Stomach (tissue), 9 donors: Measurements from ENCODE around the gene RAPGEF3. TPM values are rescaled to one million over a fixed set of nuclear protein-coding genes. Genes with fewer than 3 reads are reported as not detected.

Source experiments
- DNase-seq, 2 donors: peaks; one replicate each; pipeline versions ENCODE4 v3.0.0 to v3.0.0-alpha.2; 2013 to 2019
- H3K27ac ChIP-seq, 5 donors: fragments of 200-600 bp in 4 of 5; sonication (generic) in 4 of 5; one replicate each; pipeline ENCODE4 v1.5.1; 2013 to 2019; ENCODE audit warnings: mild to moderate bottlenecking in 1 of 5, moderate library complexity in 1 of 5
- H3K27me3 ChIP-seq, 3 donors: fragments of 200-600 bp; sonication (generic); one replicate each; pipeline ENCODE4 v1.5.1; 2017 to 2019; ENCODE audit warnings: mixed run types in 1 of 3
- H3K36me3 ChIP-seq, 4 donors: fragments of 200-600 bp; sonication (generic); 1 replicate in 3 of 4; 2 replicates in 1 of 4; pipeline ENCODE4 v1.5.1; 2016 to 2019
- H3K4me1 ChIP-seq, 4 donors: fragments of 200-600 bp; sonication (generic); one replicate each; pipeline ENCODE4 v1.5.1; 2016 to 2019
- H3K4me3 ChIP-seq, 4 donors: fragments of 200-600 bp; sonication (generic) in 3 of 4; one replicate each; pipeline ENCODE4 v1.5.1; 2016 to 2019; ENCODE audit warnings: mild to moderate bottlenecking in 1 of 4
- H3K9me3 ChIP-seq, 4 donors: fragments of 200-600 bp; sonication (generic); one replicate each; pipeline ENCODE4 v1.5.1; 2016 to 2019
- CTCF ChIP-seq, 7 experiments: fragments of 450-650 bp in 4 of 7; fragments of 200-600 bp in 3 of 7; sonication (generic) in 3 of 7; IDR thresholded peaks; one replicate each; pipeline ENCODE4 v1.5.1; 2016 to 2019; ENCODE audit warnings: antibody characterized with exemption in 7 of 7, control low read depth in 2 of 7, mild to moderate bottlenecking in 1 of 7
- EP300 ChIP-seq: sonication (generic); formaldehyde crosslinking; IDR thresholded peaks from one replicate; pipeline ENCODE4 v1.6.1; 2017; ENCODE audit warnings: antibody characterized with exemption
- POLR2A ChIP-seq, 4 donors: fragments of 450-650 bp; IDR thresholded peaks; one replicate each; pipeline ENCODE4 v1.6.1; 2016; ENCODE audit warnings: antibody characterized with exemption in 4 of 4, control low read depth in 2 of 4, mild to moderate bottlenecking in 1 of 4, moderate library complexity in 1 of 4
- POLR2AphosphoS5 ChIP-seq, 3 donors: sonication (generic); formaldehyde crosslinking; IDR thresholded peaks; one replicate each; pipeline ENCODE4 v1.6.1; 2016; ENCODE audit warnings: antibody characterized with exemption in 3 of 3
- WGBS, 5 donors: extraction: QIAGEN DNeasy Blood & Tissue Kit in 3 of 5; methylation state at CpG; one replicate each; pipeline versions ENCODE4 v1.1.5 to v1.1.7; 2013 to 2018; 5-methylcytosine and 5-hydroxymethylcytosine counted together
- intact Hi-C: fragments of 100-400 bp; cut with DNase I; formaldehyde crosslinking; loops from one replicate; pipeline ENCODE4 v1.15.1; 2023; ENCODE audit warnings: low total_unique reads
- polyA plus RNA-seq, 3 donors: library from polyadenylated mRNA; stranded (reverse); fragments of 200-250 nt; gene quantifications; one replicate each; pipeline ENCODE4 v1.2.3, GENCODE V29; 2013
- total RNA-seq, 5 donors: library from RNA; depleted of rRNA; stranded (reverse); fragments of >200 nt; gene quantifications; one replicate each; pipeline versions ENCODE4 v1.1.0 to v1.2.3, GENCODE V29; 2014 to 2016
- donor health status: healthy with polysubstance abuse.
- donor health status: Bipolar disorder and iron deficiency.
- donor health status: healthy.

Gene RAPGEF3
- total and polyA plus RNA-seq, 8 donors, result 15.9 to 114 (median 23.9) TPM

- peaks cover 82 to 100% (median 99%) of the 10 kb centered on the region in 4 donors for H3K36me3 ChIP-seq
- WGBS, 5 donors, result 75 to 86% (median 79%) methylated on average over 9 to 11 of the region's 11 CpGs
- no peaks in the 10 kb centered on the region for H3K9me3 ChIP-seq
- intact Hi-C loops, result no loop called here
- no peak for DNase-seq
- TF ChIP-seq POLR2AphosphoS5 (IDR thresholded peaks at IDR 0.05) (no peak), CTCF (IDR thresholded peaks at IDR 0.05) (no peak), EP300 (no peak), POLR2A (IDR thresholded peaks at IDR 0.05) (no peak)
- peaks cover 0 to 32% (median 10%) of the 10 kb centered on the region in 4 donors for H3K4me1 ChIP-seq
- peak overlapping the region in 3 of 5 donors; percentile 52 to 61 (median 54) for H3K27ac ChIP-seq
- no peaks in the 10 kb centered on the region for H3K27me3 ChIP-seq
- no peak overlapping the region for H3K4me3 ChIP-seq
Measured at GRCh38 chr12:47785887-47786661, 27.4 kb upstream of the RAPGEF3 start.

DNA sequence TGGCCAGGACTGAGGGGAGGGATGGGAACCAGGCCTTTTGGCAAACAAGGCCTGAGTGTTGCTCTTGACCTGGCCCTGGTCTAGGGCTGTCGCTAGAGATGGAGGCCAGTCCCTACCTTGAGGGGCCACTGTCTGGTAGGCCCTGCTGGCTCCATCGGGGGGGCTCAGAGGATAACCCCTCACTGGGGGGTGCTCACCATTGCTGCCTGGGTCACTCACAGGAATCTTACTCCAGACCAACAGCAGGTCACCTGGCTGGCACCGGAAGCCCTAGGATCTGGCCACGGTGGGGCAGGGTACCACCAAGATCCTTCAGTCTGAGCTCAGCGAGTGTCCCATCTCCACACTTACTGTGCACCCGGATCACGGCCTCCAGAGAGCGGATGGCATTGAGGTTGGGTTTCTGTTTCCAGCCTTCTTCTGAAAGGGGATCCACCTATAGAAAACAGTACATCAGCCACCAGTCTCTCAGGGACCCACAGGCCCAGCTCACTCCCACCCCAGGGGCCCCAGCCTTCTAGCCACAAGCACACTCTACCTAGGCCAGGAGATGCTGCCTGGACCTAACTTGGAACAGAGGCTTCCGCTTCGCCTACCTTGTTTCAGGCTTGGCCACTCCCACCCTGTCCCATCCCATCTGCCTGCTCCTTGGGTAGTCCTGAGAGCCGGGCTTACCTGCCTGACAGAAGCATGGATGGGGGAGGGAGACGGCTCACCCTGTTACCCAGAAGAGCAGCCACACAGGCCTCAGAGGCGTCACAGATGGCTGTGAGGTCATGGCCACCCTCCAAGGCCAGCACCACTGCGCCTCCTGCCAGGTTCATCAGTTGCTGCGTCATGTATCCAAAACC is 26.6 kb upstream of the RAPGEF3 start:
- H3K4me1 ChIP-seq, result peaks cover 0 to 32% (median 10%) of the 10 kb centered on the region in 4 donors
- peak overlapping the region in 2 of 5 donors; percentile 54 to 61 for H3K27ac ChIP-seq
- no peaks in the 10 kb centered on the region for H3K9me3 ChIP-seq
- no peak for DNase-seq
- no peak for TF ChIP-seq POLR2A (IDR thresholded peaks at IDR 0.05)
- no peak for TF ChIP-seq POLR2AphosphoS5 (IDR thresholded peaks at IDR 0.05)
- TF ChIP-seq EP300, result no peak
- no peak for TF ChIP-seq CTCF (IDR thresholded peaks at IDR 0.05)
- no peak overlapping the region for H3K4me3 ChIP-seq
- no peaks in the 10 kb centered on the region for H3K27me3 ChIP-seq
- 83 to 86% (median 85%) methylated on average over 12 to 15 of the region's 15 CpGs for WGBS, 5 donors
- H3K36me3 ChIP-seq, result peaks cover 74 to 99% (median 94%) of the 10 kb centered on the region in 4 donors
- intact Hi-C loops, result no loop called here

DNA sequence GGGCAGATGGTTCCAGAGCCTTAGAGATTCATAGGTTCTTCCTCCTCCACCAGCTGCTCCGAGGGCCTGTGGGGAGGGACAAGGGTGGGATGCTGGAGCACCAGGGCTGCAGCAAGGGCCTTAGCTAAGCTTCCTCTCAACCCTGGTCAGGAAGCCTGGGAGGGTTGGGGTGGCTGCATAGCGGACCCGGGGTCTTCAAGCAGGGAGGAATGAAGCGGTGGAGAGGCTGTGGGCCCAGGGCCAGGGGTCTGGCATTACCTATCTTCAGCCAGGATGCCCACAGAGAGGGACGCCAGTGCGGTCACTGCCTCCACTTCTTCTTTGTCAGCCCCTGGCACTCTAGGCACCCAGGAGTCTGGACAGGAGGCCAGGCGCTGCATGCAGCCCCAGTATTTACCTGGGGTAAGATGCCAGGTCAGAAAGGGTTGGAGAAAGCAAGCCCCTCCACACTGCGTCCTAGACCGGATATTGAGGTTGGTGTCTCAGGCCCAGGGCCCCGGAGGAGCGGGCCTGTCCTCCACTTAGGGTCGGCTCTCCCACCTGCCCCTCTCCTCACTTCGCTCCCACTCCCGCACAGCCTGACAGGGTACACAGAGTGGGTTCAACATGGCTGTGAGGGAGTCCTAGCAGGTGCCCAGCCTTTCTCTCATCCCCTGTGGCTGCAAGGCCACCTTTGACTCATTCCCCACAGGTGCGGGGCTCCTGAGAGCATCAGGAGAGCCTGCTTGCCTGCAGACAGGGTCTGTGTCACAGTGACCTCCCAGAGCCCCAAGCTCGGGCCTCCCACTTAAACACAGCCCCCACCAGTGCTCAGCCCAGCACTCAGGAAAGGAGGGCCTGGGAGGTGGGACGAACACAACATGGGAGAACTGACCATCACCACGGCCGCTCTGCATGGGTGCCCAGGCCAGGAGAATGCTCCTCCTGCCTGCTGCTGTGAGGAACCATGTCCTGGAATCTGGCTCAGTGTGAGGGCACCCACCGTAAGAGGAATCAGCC is 25.4 kb upstream of the RAPGEF3 start:
- Histone ChIP-seq H3K9me3 (no peaks in the 10 kb centered on the region), H3K27me3 (no peaks in the 10 kb centered on the region), H3K4me3 (no peak overlapping the region), H3K4me1 (peaks cover under 1 to 41% (median 19%) of the 10 kb centered on the region in 4 donors), H3K36me3 (peaks cover 62 to 90% (median 83%) of the 10 kb centered on the region in 4 donors), H3K27ac (peak overlapping the region in 1 of 5 donors; percentile 54)
- TF ChIP-seq POLR2A (IDR thresholded peaks at IDR 0.05) (no peak), EP300 (no peak), POLR2AphosphoS5 (IDR thresholded peaks at IDR 0.05) (no peak), CTCF (IDR thresholded peaks at IDR 0.05) (no peak)
- 87 to 91% (median 88%) methylated on average over 14 to 20 of the region's 20 CpGs for WGBS, 5 donors
- intact Hi-C loops, result loop anchor here (5.0 kb wide), 1 partner anchor 67 kb away; no protein-coding TSS in a partner anchor
- no peak for DNase-seq
